Nephron (organoid): ENCODE measurements around the gene CITED1.

Source experiments
- H3K27ac Mint-ChIP-seq, 3 experiments: 2 replicates each; pipeline ENCODE4 v1.8.0; 2020; ENCODE audit warnings: mixed read lengths in 3 of 3, mild to moderate bottlenecking in 2 of 3, moderate library complexity in 1 of 3
- H3K27me3 Mint-ChIP-seq: 2 replicates; pipeline ENCODE4 v1.8.0; 2021; ENCODE audit warnings: low read depth, mild to moderate bottlenecking, moderate library complexity, mixed read lengths
- H3K36me3 Mint-ChIP-seq: 2 replicates; pipeline ENCODE4 v1.8.0; 2020; ENCODE audit warnings: low read depth, mixed read lengths
- H3K4me1 Mint-ChIP-seq: 2 replicates; pipeline ENCODE4 v1.8.0; 2020; ENCODE audit warnings: mixed read lengths
- H3K4me3 Mint-ChIP-seq, 3 experiments: 2 replicates each; pipeline ENCODE4 v1.8.0; 2020; ENCODE audit warnings: mild to moderate bottlenecking in 3 of 3, mixed read lengths in 3 of 3, moderate library complexity in 2 of 3
- H3K9me3 Mint-ChIP-seq: 2 replicates; pipeline ENCODE4 v1.8.0; 2020; ENCODE audit warnings: mixed read lengths
- TF ChIP-seq, protein P1 (sequence below), 3 experiments: fragments of 200-600 bp; sonication (generic); IDR thresholded peaks; one replicate each; pipeline ENCODE4 v1.5.0; 2021; ENCODE audit warnings: antibody characterized with exemption in 3 of 3; ENCODE audit not compliant: unreplicated experiment in 3 of 3

The CITED1 gene, protein sequence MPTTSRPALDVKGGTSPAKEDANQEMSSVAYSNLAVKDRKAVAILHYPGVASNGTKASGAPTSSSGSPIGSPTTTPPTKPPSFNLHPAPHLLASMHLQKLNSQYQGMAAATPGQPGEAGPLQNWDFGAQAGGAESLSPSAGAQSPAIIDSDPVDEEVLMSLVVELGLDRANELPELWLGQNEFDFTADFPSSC

DNA sequence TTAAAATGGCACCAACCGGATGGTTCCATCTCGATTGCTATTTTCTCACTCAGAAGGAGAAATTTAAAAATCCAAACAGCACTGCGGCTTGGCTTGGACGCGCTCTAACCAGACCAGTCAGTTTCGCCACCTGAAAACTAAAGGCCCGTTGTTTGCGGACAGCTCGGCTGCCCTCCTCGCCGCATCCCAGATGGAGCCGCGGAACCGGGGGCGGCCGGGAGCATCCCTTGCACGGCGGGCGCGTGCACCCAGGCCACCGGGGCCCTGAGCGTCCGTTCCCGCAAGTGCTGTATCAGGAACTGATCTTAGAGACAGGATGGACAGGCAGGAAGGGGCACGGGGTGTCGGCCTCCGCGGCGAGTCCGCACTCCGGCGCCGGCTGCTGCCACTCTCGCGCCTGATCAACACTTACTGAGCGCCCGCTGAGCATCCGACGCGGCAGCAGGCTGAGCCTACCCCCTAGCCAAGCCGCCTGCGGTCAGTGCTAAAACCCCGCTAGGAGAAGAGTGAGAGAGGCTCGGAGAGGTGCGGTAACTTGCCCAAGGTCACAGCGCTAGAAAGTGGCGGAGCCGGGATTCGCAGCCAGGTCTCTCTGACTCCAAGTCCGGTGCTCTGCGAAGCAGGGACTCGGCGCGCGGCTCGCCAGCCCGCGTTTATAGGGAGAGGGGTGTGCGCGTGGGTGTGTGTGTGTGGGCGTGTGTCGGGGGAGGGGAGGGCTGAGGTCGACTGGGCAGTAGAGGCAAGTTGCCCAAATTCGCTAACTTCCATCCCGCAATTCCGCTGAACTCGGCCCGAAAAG is at the start of gene CITED1:
CITED1 (minus strand) TSS at position 629 of the 799 bp plus-strand sequence. CDS start 3,045 bp downstream, outside the sequence.
- peak within 1 kb of the TSS; percentile 91 to 94 (median 93) for H3K4me3 Mint-ChIP-seq
- peaks cover 3% of the 10 kb centered on the region for H3K36me3 Mint-ChIP-seq
- peaks cover 14% of the 10 kb centered on the region for H3K9me3 Mint-ChIP-seq
- TF ChIP-seq, protein P1, sequence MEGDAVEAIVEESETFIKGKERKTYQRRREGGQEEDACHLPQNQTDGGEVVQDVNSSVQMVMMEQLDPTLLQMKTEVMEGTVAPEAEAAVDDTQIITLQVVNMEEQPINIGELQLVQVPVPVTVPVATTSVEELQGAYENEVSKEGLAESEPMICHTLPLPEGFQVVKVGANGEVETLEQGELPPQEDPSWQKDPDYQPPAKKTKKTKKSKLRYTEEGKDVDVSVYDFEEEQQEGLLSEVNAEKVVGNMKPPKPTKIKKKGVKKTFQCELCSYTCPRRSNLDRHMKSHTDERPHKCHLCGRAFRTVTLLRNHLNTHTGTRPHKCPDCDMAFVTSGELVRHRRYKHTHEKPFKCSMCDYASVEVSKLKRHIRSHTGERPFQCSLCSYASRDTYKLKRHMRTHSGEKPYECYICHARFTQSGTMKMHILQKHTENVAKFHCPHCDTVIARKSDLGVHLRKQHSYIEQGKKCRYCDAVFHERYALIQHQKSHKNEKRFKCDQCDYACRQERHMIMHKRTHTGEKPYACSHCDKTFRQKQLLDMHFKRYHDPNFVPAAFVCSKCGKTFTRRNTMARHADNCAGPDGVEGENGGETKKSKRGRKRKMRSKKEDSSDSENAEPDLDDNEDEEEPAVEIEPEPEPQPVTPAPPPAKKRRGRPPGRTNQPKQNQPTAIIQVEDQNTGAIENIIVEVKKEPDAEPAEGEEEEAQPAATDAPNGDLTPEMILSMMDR (IDR thresholded peaks at IDR 0.05; ENCODE audit: unreplicated experiment in 3 of 3) = no peak
- peaks cover 64% of the 10 kb centered on the region for H3K27me3 Mint-ChIP-seq
- H3K4me1 Mint-ChIP-seq = peaks cover 22% of the 10 kb centered on the region
- H3K27ac Mint-ChIP-seq = peak within 1 kb of the TSS; percentile 59 to 76 (median 72)

DNA sequence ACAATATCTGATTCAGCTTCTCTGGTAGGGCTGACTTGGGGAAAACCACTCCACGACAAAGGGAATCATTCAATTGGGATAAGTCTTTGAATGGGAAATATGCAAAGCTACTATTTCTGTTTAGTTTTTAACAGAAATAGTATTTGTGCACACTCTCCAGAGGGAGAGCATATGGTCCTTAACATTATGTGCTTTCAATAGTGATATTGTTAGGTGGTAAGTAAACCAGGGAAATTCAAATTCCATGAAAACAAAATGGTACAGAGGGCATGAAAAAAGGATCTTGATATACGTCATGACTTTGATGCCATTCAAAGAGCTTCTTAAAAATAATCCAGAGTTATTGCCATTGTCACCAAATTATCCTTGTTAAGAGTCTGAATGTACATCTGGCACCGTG is 47.1 kb upstream of the CITED1 start:
- Mint-ChIP-seq H3K27ac (no peak overlapping the region), H3K4me1 (peaks cover 6% of the 10 kb centered on the region), H3K27me3 (no peaks in the 10 kb centered on the region)

DNA sequence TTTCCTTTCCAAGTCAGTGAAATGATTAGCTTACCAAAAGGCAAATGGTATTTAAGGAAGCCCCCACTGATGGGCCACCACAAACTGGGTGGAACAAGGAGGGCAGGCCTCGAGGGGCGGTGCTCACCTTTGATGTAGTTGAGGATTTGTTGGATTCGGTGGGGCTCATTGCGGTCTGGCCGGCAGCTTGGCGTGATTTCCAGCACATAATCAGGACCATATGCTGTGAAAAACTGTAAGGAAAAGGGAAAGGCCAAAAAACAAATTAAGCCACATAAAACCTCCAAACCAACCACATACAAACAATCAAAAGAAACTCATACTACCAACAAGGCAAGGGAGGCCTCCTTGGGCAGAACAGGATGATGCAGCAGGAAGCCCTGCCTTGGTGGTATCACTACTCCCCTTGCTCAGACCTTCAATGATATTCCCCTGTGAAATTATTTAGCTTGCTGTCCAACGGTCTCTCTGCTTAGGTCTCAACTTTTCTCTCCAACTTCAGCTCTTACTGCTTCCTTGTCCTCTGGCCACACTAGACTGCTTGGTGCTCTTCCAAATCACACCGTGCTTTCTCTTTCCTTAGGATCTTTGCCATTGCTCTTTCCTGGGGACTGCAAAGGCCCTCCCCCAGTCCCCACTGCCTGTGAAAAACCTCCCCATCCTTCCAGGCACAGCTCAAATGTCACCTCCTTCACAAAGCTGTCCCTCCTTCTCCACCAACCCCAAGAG is 46.1 kb upstream of the CITED1 start:
- TF ChIP-seq, protein P1 (IDR thresholded peaks at IDR 0.05; ENCODE audit: unreplicated experiment in 3 of 3) = no peak
- Mint-ChIP-seq H3K27ac (peak overlapping the region; percentile 61 to 77 (median 72)), H3K36me3 (peaks cover 26% of the 10 kb centered on the region), H3K4me1 (peaks cover 6% of the 10 kb centered on the region), H3K27me3 (no peaks in the 10 kb centered on the region), H3K9me3 (peaks cover 7% of the 10 kb centered on the region), H3K4me3 (no peak overlapping the region)

More for the DNA sequence above, 47.1 kb upstream of the CITED1 start:
- Mint-ChIP-seq H3K36me3 (peaks cover 26% of the 10 kb centered on the region), H3K4me3 (no peak overlapping the region), H3K9me3 (peaks cover 7% of the 10 kb centered on the region)
- TF ChIP-seq, protein P1 (IDR thresholded peaks at IDR 0.05; ENCODE audit: unreplicated experiment in 3 of 3) = no peak

DNA sequence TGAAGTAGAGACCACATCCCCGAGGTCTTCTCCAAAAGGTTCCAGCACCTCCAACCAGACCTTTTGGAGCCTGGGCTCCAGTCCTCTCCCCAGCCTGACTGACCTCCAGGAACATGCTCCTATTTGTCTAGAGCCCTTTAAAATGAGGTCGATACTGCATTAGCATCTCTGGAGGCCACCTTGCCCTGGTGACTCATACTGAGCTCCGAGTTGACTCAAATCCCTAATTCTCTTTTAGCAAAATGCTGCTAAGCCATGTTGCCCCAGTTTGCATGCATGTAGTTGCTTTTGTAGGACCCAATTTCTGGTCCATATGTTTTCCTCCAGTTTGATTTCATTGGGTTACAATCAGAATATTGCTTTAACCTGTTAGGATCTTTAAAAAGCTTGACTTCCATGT is 43.5 kb upstream of the CITED1 start:
- TF ChIP-seq, protein P1 (IDR thresholded peaks at IDR 0.05; ENCODE audit: unreplicated experiment in 3 of 3) = no peak
- peaks cover 3% of the 10 kb centered on the region for H3K9me3 Mint-ChIP-seq
- no peak overlapping the region for H3K27ac Mint-ChIP-seq
- H3K27me3 Mint-ChIP-seq = no peaks in the 10 kb centered on the region
- peaks cover 6% of the 10 kb centered on the region for H3K4me1 Mint-ChIP-seq
- H3K4me3 Mint-ChIP-seq = no peak overlapping the region
- H3K36me3 Mint-ChIP-seq = peaks cover 30% of the 10 kb centered on the region

DNA sequence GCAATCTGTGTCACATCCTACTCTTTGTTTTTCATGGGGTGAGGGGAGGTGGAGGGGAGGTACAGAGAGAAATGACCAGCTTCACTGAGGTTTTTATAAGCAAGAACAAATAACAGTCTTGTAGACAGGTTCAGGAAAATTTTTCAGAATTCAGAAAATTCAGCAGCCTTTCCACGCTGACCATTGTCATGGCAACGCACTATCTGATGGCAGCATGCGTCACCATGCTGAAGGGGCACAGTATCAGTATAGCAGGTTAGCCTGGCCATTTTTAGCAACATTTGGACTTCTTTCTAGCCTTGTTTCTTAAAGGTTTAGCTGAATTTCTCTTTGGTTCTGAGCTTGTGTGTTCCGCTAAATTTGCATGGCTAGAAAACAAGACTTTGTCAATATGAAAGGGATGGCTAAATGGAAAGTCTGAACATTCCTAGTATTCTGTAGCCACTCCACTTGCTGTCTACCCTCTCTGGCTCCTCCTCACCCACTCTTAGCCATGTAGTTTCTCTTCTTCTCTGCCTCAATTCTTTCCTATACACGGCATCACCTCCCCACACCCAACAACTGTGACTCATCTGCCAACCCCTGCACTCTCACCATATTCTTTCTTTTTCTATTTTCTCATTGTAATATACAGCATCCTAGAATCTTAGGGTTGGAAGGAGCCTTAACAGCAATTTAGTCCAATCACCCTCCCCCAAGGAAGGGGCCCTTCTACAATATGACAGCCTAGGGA is 42.7 kb upstream of the CITED1 start:
- Mint-ChIP-seq H3K27me3 (no peaks in the 10 kb centered on the region), H3K27ac (no peak overlapping the region), H3K36me3 (peaks cover 30% of the 10 kb centered on the region), H3K9me3 (peaks cover 3% of the 10 kb centered on the region), H3K4me1 (peaks cover 6% of the 10 kb centered on the region), H3K4me3 (no peak overlapping the region)
- TF ChIP-seq, protein P1 (IDR thresholded peaks at IDR 0.05; ENCODE audit: unreplicated experiment in 3 of 3) = no peak
